HepG2 (cell line): ENCODE results near the gene S100A11. TPM values are rescaled to one million over a fixed set of nuclear protein-coding genes. Genes with fewer than 3 reads are reported as not detected.

Experiments
- HNRNPLL ChIP-seq: fragments of 200-400 bp; formaldehyde crosslinking; IDR thresholded peaks from 2 replicates; pipeline ENCODE4 v1.6.1; 2017; ENCODE audit warnings: mild to moderate bottlenecking, low read depth, low read length; ENCODE audit not compliant: poor library complexity, severe bottlenecking
- HOXA5 ChIP-seq: sonication (generic); formaldehyde crosslinking; IDR thresholded peaks from 2 replicates; pipeline ENCODE4 v1.4.0; 2020; ENCODE audit warnings: missing genetic modification reagents
- IKZF4 ChIP-seq: sonication (generic); formaldehyde crosslinking; IDR thresholded peaks from 2 replicates; pipeline ENCODE4 v1.5.1; 2020; ENCODE audit warnings: borderline replicate concordance, mild to moderate bottlenecking, low read depth, missing genetic modification reagents; ENCODE audit errors: not compliant biosample characterization
- IRF9 ChIP-seq: sonication (generic); formaldehyde crosslinking; IDR thresholded peaks from 2 replicates; pipeline ENCODE4 v1.8.0; 2022; ENCODE audit warnings: missing genetic modification reagents, mild to moderate bottlenecking, borderline replicate concordance
- MIXL1 ChIP-seq: IDR thresholded peaks from 2 replicates; pipeline ENCODE4 v1.6.1; 2016
- NFE2L1 ChIP-seq: sonication (generic); formaldehyde crosslinking; IDR thresholded peaks from 2 replicates; pipeline ENCODE4 v1.4.0; 2020; ENCODE audit warnings: missing genetic modification reagents, mild to moderate bottlenecking, borderline replicate concordance
- NFYB ChIP-seq: sonication (generic); formaldehyde crosslinking; IDR thresholded peaks from 2 replicates; pipeline ENCODE4 v1.4.0; 2020; ENCODE audit warnings: missing genetic modification reagents
- NR2F6 ChIP-seq, 2 experiments: IDR thresholded peaks; 2 replicates each; pipeline ENCODE4 v1.6.1; 2016; ENCODE audit warnings: antibody characterized with exemption in 1 of 2, mild to moderate bottlenecking in 1 of 2
- POLR2A ChIP-seq, 2 experiments: IDR thresholded peaks; 2 replicates each; pipeline ENCODE4 v1.6.1; 2011; ENCODE audit warnings: low read depth in 2 of 2, low read length in 2 of 2, mild to moderate bottlenecking in 1 of 2, moderate library complexity in 1 of 2; ENCODE audit not compliant: insufficient read depth in 1 of 2
- PTBP1 ChIP-seq: fragments of 200-400 bp; formaldehyde crosslinking; IDR thresholded peaks from 2 replicates; pipeline ENCODE4 v1.6.1; 2018; ENCODE audit warnings: low read length, low read depth; ENCODE audit not compliant: poor library complexity, severe bottlenecking
- SIX1 ChIP-seq: sonication (generic); formaldehyde crosslinking; IDR thresholded peaks from 2 replicates; pipeline ENCODE4 v1.4.0; 2020; ENCODE audit warnings: missing genetic modification reagents, borderline replicate concordance
- SMAD3 ChIP-seq: sonication (generic); formaldehyde crosslinking; IDR thresholded peaks from 2 replicates; pipeline ENCODE4 v1.4.0; 2020; ENCODE audit warnings: missing genetic modification reagents
- TFDP1 ChIP-seq: IDR thresholded peaks from 2 replicates; pipeline ENCODE4 v1.6.1; 2016; ENCODE audit warnings: missing compliant biosample characterization, missing genetic modification reagents, borderline replicate concordance
- ZBTB7B ChIP-seq: sonication (generic); formaldehyde crosslinking; IDR thresholded peaks from 2 replicates; pipeline ENCODE4 v1.4.0; 2020; ENCODE audit warnings: missing genetic modification reagents
- ZNF232 ChIP-seq: sonication (generic); formaldehyde crosslinking; IDR thresholded peaks from 2 replicates; pipeline ENCODE4 v1.4.0; 2020; ENCODE audit warnings: missing genetic modification reagents, borderline replicate concordance
- ZNF274 ChIP-seq: sonication (generic); formaldehyde crosslinking; IDR thresholded peaks from 2 replicates; pipeline ENCODE4 v1.5.1; 2020; ENCODE audit warnings: mild to moderate bottlenecking, missing genetic modification reagents
- ZNF382 ChIP-seq: sonication (generic); formaldehyde crosslinking; IDR thresholded peaks from 2 replicates; pipeline ENCODE4 v1.5.0; 2020; ENCODE audit warnings: missing genetic modification reagents, mild to moderate bottlenecking, borderline replicate concordance
- ZNF503 ChIP-seq: sonication (generic); formaldehyde crosslinking; IDR thresholded peaks from 2 replicates; pipeline ENCODE4 v1.4.0; 2020; ENCODE audit warnings: missing genetic modification reagents
- ZNF687 ChIP-seq: sonication (generic); formaldehyde crosslinking; IDR thresholded peaks from 2 replicates; pipeline ENCODE4 v1.5.1; 2020; ENCODE audit warnings: mild to moderate bottlenecking, missing genetic modification reagents, moderate library complexity
- ZNF776 ChIP-seq: sonication (generic); formaldehyde crosslinking; IDR thresholded peaks from 2 replicates; pipeline ENCODE4 v1.4.0; 2020; ENCODE audit warnings: mild to moderate bottlenecking, missing genetic modification reagents
- polyA plus RNA-seq, 8 experiments: library from polyadenylated mRNA; depleted of rRNA in 3 of 8; stranded (reverse) in 7 of 8; unstranded in 1 of 8; fragments of >200 nt; fragmentation: Illumina TruSeq in 4 of 8; extraction: Trizol in 4 of 8; gene quantifications; 2 replicates each; pipeline versions ENCODE4 v1.2.1 to v1.2.3, GENCODE V29; 2011 to 2016; ENCODE audit warnings: low read depth in 4 of 8, missing spikeins in 1 of 8, mixed read lengths in 1 of 8; ENCODE audit not compliant: insufficient read depth in 1 of 8
- total RNA-seq, 5 experiments: library from RNA; depleted of rRNA; stranded (reverse); fragments of >200 nt; fragmentation: Illumina TruSeq; extraction: Trizol; gene quantifications; 2 replicates each; pipeline ENCODE4 v1.2.3, GENCODE V29; 2016; ENCODE audit warnings: low read depth in 1 of 5

S100A11 gene
- total and polyA plus RNA-seq, 2 of the 13 experiments (the other 11 are each of a cell fraction or from before 2014, with no cell fraction given), result 6.6 to 34.4 TPM

GRCh38 chr1:151993734-151994496 lies 42.9 kb downstream of the S100A11 start, which contains the start of gene S100A10 (continued):
- TF ChIP-seq ZNF687 (CRISPR knock-in tag) (peak; percentile 72), SIX1 (no peak), SMAD3 (CRISPR knock-in tag) (no peak), NFYB (no peak), TFDP1 (CRISPR knock-in tag) (0 out of 2 replicates have a peak, but pooled peaks have one; percentile 18), HNRNPLL (peak; percentile 21), ZNF382 (no peak), ZBTB7B (CRISPR knock-in tag) (0 out of 2 replicates have a peak, but pooled peaks have one; percentile 17), ZNF274 (no peak), IRF9 (CRISPR knock-in tag) (peak; percentile 38; the same call in 1 of the 2 replicates), NR2F6 (IDR thresholded peaks at IDR 0.05) (no peak), NR2F6 (CRISPR knock-in tag; IDR thresholded peaks at IDR 0.05) (peak; percentile 39), HOXA5 (CRISPR knock-in tag) (0 out of 2 replicates have a peak, but pooled peaks have one; percentile 35), PTBP1 (no peak), ZNF776 (CRISPR knock-in tag) (0 out of 2 replicates have a peak, but pooled peaks have one; percentile 5), NFE2L1 (no peak), POLR2A (IDR thresholded peaks at IDR 0.05; ENCODE audit: insufficient read depth in 1 of 2, low read depth in 2 of 2, low read length in 2 of 2) (peak in 1 of 2 experiments; percentile 78; a peak in 2 of 4 replicates), ZNF503 (CRISPR knock-in tag) (0 out of 2 replicates have a peak, but pooled peaks have one; percentile 17), IKZF4 (CRISPR knock-in tag) (no peak), MIXL1 (CRISPR knock-in tag) (no peak), ZNF232 (CRISPR knock-in tag) (no peak)
